IPS-11a (cell line): ENCODE data around the gene PRM3.
A peak's percentile ranks its signal among the peaks of the same experiment; 100 is the strongest.

ENCODE experiments used
- H3K4me3 ChIP-seq: one replicate; pipeline ENCODE4 v1.5.1; 2013; ENCODE audit warnings: low read depth, low read length, control low read depth

Gene PRM3

DNA sequence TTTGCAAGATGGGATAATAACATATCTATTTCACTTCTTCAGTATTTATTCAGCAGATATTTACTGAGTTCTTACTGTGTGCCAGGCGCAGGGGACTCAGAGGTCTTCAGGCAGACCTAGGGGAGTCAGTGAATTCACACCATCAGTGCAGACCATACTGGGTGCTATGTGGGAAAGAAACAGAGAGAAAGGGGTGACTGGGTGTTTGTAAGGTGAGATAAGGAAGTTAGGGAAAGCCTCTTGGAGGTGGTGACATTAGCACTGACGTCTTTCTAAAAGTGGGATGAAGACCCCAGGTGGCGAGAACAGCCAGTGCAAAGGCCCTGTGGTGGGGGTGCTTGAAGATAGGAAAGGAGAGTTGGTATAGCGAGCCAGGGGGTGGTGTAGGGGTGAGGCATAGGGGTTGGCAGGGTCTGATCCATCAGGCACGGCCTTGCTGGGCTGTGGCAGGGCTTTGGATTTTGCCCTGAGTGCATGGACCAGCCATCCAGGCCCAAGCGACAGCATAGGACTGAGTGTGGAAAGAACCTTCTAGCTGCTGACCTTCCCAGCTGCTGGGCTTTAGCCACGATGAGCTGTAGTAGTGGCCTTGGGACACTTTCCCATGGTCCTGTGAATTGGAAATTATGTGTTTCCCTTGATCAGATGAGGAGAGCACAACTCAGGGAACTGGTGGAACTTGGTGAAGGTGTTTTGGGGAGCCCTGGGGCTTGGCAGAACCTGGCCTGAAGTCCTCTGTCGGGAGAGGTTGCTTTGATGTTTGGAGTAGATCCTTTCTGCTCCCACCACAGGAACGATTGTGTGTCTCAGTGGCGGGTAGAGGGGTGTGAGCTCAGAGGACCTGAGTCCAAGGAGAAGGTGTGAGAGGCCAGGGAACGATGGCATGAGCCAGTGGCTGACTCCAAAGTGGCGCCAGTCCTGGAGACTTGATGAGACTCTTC is 13.5 kb downstream of the PRM3 start:
- no peak overlapping the region for H3K4me3 ChIP-seq

DNA sequence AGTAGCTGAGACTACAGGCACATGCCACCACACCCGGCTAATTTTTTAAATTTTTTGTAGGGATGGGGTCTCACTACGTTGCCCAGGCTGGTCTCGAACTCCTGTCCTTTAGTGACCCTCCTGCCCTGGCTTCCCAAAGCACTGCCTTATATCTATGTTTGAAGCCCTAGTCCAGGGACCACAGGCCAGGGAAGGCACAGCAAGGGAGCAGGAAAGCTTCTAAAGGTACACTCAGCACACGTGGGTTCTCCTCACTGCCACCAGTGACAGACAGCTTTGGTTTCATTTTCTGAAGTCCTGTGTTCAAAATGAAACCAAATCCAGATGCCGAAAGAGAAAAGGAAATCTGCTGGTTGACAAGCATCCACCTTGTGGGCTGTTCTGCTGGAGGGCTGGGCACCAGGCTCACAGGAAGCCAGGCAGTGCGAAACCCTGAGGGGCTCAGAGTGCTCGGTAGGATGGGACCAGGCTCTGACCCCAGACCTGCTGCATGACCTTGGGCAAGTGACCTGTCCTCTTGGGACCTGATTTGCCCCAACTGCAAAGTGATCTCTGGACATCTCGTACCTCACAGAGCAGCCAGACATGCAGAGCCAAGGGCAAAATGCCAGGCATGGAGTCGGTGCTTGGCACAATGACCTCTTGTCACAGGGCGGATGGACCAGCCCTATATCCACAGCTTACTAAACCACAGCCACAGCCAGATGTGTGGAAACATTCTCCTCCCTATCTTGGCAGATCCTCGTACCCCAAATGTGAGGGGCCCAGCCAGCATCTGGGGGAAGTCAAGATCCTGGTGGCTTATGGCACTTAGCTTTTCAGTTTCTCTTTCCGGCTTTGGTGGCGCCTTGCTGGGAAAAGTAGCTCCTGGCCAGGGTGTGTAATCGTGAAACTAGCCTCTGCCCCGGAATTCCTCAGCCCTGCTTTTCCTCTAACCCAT is 14.6 kb downstream of the PRM3 start:
- no peak overlapping the region for H3K4me3 ChIP-seq

DNA sequence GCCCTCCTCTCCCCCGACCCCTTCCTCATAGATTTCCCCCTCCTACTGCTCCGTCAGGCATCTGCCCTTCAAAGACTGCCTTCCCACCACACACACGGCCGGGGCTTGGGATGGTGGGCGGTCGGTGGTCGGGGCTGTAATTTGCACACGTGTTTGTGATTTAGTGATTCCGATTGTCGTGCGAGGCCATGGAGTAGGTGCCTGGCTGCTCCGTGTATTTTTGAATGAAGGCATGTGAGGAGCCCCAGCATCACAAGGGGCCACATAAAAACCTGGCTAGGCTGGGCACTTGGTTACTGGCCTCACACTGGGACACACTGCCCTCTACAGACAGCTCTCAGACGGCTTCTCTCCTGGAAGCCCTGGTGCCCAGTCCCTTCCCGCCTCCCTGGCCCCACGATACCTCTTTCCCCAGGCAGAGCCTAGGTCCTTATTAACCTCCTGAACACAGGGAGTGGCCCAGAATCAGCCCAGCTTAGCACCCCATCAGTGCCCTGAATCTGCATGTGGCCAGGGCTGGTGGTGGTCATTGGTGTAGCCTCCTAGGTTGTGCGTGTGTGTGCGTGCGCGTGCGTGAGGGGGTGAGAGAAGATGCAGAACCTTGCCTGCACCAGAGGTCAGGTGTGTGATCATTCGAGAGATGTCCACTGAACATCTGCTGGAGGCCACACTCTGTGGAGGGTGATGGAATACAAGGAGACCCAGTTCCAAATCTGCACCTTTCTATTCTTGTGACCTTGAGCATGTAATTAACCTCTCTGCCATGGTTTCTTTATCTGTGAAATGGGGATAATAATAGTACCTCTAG is 16.1 kb downstream of the PRM3 start:
- peak overlapping the region; percentile 47 for H3K4me3 ChIP-seq

DNA sequence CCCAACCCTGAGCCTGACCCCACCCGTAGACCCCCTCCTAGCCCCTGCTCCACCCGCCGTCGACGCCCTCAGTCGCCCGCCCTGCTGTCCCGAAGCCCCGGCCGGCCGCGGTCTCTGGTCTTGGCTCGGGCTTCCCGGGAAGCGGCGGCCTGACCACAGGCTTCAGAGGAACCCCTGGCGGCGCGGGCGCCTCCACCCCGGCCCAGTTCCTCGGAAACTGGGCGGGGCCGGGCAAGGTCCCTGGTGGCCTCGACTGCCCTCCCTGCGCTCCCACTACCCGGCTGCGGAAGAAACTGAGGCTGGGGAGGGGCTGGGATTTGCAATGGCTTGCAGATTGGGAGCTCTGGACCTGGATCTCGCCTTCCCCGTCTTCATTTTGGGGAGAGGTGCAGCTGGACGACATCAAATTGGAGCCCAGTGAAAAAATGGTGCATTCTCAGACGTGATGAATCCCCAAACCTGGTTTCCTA is 16.7 kb downstream of the PRM3 start:
- H3K4me3 ChIP-seq = peak overlapping the region; percentile 47

DNA sequence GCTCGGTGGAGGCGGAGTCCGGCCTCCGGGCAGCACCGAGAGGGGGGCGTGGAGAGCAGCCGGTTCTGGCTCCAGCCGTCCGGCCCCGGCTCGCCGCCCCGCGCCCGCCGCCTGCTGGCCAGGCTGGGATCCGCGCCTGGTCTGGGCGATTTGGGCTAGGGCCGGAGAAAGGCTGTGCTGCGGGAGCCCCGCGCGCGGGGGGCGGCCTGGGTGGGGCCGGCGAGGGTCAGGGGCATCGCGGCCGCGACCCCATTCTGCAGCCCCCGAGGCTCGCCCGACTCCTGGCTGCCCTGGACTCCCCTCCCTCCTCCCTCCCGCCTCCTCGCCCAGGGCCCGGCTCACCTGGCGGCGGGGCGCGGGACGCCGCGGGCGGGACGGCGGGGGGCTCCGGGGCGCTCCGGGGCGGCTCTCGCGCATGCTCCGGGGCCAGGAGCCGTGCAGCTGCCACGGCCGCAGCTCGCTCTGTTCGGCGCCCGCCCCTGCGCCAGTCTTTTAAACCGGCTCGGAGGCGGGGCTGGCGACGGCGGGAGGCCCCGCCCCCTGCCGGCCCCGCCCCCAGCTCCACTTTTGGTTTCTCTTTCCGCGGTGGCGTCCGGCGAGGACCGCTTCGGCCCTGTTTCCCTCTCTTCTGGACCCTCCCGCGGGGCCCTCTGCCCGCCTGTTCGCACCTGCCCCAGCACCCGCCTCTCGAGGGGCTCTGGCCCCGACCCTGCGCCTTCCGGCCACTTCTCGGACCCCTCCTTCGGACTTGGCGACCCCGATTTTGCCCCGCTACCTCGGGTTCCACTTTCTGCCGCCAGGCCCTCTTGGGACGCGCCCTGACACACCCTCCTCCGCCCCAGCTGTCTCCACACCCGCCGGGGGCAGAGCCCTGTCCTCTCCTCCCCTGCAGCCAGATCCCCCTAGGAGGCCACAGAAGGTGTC is 17.4 kb downstream of the PRM3 start, which contains the start of gene SOCS1:
Gene SOCS1, minus strand, starts transcription at position 468 of the 924 bp plus-strand sequence. CDS start 726 bp downstream, outside the sequence.
- peak within 1 kb of the TSS; percentile 66 for H3K4me3 ChIP-seq

DNA sequence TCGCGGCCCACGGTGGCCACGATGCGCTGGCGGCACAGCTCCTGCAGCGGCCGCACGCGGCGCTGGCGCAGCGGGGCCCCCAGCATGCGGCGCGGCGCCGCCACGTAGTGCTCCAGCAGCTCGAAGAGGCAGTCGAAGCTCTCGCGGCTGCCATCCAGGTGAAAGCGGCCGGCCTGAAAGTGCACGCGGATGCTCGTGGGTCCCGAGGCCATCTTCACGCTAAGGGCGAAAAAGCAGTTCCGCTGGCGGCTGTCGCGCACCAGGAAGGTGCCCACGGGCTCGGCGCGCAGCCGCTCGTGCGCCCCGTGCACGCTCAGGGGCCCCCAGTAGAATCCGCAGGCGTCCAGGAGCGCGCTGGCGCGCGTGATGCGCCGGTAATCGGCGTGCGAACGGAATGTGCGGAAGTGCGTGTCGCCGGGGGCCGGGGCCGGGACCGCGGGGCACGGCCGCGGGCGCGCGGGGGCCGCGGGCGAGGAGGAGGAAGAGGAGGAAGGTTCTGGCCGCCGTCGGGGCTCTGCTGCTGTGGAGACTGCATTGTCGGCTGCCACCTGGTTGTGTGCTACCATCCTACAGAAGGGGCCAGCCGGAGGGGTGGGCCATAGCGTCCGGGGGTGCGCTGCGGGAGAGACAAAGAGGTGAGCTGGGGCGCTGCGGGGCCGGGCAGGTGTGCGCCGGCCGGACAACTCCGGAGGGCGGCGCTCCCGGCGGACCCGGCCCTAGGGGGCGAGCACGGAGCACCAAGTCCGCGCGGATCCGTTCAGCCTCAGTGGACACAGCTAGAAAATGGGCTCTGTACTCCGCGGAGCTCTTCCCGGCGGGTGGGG is 18.3 kb downstream of the PRM3 start:
- H3K4me3 ChIP-seq = peak overlapping the region; percentile 66

DNA sequence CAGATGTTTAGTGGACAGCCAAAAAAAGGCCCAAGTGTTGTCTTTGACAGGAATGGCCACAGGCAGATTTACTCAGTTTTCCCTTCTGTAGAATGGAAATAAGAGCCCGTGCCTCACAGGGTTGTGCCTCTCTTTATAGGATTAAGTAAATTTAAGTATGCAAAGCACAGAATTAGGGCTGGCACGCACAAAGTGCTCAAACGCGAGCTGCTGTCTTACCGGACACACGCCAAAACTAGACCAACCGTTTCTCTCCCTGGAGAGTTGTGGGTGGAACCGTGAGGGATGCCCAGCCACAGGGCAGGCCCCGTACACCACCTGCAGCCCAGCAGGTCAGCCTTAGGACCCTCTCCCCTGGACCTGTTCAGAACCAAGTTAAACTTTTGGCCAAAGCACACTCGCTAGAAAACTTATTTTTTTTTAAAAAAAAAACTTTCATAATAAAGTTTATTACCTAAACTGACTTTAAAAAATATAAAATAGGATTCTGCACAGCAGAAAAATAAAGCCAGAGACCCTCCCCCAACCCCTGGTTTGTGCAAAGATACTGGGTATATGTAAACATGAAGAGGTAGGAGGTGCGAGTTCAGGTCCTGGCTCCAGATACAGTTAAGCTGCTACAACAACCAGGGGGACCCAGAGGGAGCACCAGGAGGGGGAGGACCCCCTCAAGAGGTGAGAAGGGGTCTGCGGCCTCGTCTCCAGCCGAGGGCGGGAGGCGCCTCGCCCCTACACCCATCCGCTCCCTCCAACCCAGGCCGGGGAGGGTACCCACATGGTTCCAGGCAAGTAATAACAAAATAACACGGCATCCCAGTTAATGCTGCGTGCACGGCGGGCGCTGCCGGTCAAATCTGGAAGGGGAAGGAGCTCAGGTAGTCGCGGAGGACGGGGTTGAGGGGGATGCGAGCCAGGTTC is 19.2 kb downstream of the PRM3 start:
- peak overlapping the region; percentile 66 for H3K4me3 ChIP-seq

DNA sequence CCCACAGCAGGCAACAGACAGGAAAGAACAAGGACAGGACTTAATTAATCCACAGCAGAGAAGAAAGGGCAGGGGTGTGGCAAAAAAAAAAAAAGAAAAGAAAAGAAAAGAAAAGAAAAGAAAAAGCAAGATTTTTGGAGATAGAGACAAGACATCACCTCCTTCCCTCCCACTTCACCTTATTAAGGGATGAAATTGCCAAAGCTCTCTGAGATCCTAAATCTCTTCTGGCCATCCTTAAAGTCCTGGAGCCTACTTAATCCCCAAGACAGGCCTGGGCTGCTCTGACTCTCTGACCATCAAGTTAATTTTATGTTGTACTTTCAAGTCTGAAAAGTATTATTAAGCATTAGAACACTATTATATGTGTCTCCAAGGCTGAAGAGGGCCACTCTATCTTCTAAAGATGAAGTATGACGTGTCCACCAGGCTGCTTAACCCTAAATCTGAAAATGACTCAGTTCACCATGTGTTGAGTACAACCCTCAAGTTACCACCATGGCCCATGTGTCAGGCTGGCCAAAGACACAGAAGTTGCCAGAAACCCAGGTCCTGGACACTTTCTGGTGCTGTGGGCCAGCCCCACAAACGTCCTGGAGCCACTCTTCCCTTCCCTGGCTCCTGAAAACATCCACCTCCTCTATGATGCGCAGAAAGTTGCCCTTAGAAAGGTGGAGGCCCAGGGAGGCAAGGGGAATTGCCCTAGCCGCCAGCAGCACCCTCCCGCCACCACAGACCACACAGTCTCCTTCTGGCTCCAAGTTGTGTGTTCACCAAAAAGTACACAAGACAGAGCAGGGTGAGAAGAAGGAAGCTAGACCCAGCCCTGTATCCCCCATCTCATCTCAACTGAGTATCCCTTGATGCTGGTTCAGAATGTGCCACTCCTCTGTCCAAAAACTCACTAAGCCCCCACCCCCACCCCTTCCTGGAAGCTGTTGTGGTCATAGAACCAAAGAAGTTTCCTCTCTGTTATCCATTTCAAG is 20.1 kb downstream of the PRM3 start:
- H3K4me3 ChIP-seq = no peak overlapping the region

DNA sequence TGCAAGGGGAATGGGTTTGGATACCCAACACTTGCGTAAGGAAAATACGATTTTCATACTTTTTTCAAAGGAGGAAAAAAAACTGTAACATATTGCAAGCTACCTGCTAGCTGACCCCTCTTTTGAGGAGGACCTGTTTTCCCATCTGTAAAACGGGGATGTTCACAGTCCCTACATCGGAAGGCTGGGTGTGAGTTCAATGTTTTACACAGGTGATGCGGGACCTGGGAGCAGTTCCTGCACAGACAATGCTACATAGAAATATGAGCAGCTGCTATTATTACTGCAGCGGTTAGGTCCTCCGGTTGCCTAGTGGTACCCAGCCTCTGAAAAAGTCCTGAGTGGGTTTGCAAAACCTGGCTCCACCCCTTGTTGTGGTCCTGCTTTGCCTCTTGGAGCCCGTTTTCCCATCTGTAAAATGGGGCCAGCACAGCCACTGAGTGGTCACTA is 20.9 kb downstream of the PRM3 start:
- H3K4me3 ChIP-seq = no peak overlapping the region

DNA sequence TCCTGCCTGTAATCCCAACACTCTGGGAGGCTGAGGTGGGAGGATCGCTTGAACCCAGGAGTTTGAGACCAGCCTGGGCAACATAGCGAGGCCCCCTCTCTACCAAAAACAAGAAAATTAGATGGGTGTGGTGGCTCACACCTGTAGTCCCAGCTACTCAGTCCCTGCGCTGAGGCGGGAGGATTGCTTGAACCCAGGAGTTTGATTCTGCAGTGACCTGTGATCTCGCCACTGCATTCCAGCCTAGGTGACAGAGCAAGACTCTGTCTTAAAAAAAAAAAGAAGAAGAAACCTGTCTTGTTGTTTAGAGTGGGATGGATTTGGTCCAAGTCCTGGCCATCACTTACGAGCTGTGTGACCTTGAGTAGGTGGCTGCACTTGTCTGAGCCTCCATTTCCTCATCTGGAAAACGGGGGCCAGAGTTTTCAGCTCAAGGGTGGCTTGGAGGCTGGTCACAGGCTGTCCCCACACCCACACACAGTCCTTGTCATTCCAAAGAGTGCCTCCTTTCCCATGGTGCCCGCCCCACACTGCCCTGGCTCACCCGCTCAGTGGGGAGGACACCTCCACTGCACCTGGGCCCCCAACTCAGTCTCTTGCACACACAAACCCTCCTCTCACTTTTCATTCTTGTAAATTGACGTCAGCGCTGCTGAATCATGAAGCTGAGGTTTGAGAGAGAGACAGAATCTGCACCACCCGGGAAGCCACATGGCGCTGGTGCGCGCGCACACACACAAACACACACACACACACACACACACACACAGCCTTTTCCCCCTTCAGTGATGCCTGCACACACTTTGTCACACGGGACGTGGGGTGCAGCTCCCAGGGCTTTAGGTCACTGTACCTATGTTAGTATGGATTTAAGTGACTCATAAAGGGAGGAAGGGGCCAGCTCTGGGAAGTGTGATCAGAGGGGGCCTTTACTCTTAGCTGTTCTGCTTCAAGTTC is 21.6 kb downstream of the PRM3 start:
- H3K4me3 ChIP-seq = no peak overlapping the region

DNA sequence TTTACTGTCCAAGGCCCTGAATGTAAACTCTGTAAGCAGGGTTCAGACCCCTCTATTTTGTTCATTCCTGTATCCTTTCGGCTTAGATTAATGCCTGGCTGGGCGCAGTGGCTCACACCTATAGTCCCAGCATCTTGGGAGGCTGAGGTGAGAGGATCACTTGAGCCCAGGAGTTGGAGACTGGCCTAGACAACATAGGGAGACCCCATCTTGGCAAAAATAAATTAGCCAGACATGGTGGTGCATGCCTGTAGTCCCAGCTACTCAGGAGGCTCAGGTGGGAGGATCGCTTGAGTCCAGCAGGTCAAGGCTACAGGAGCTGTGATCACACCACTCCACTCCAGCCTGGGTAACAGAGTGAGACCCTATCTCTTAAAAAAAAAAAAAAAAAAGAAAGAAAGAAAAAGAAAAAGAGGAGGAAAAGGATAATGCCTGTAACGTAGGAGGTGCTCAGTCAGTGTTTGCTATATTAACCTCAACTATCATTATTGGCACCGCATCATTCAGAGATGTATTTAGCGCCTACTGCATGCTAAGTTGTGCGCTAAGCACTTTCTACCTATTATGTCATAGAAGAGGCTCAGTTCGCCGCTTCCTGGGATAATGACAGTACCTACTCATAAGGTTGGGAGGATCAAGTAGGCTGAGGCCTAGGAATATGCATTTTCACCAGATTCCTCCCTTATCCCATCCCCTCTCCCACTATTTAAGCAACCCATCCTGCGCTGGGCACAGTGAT is 22.5 kb downstream of the PRM3 start:
- H3K4me3 ChIP-seq = no peak overlapping the region

DNA sequence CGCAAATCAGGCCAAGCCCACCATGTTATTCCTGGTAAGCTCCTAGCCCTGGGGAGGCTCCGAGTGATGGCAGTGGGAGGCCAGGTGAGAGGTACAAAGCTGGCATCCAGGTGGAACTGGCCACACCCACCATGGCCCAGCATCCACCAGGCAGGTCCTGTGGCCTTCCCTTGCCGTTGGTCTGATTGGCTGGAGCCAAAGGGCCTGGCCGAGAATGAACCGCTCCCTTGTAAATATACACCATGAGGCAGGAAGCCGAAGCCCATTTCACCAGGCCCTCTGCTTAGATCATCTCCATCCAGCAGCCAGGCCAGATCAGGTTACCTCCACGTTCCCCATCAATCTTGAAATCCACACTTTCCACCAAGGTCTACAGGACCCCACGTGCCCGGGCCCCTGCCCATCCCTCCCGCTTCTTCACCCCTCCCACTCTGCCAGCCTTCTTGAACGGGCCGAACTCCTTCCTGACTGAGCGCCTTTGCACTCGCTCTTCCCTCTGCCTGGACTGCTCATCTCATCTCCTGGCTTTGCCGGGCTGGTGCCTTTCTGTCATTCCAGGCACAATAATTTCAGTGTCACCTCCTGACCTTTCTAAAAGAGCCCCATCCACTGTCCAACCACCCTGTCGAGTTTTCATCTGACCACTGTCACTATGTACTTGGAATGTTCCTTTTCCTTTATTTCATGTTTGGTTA is 23.2 kb downstream of the PRM3 start:
- H3K4me3 ChIP-seq = no peak overlapping the region

DNA sequence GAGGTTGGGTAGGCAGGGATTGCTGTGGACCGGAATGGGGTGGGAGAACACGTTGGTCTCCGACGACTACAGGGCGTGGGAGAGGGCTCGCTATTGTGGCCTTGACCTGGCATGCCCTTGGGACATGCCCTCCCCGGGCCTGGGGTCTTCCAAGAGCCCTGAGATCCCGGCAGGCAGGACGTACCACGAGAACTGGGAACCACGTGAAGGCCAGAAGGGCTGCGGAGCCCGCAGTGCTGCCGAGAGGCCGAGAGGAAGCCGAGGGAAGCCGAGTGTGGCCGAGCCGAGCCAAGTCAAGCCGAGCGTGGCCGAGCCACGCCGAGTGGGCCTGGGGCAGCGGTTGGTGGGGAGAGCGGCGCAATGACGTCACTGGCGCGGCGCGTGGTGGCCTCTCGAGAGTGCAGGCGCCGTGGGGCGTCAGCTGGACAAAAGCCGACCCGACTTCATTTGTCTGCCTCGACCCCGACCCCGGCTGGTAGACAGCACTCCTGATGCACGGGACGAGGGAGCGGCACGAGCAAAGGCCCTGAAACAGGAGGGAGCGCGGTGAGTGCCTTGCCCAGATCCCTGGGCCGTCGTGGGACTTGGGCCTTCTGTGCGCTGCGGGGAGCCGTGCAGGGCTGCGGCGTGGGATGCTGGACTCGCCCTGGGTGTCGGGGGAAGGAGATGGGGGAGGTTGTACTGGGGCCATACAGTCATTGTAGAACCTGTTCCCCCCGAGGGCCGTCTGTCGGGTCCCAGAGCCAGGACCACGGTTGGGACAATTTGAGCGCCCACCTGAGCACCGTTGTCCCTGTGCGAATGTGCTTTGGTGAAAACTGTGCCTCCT is 24.0 kb downstream of the PRM3 start:
- no peak overlapping the region for H3K4me3 ChIP-seq
